Activated CD8-positive, alpha-beta memory T cell treated with anti-CD3 and anti-CD28 coated beads, Interleukin-2, amount 50 U/mL, for 1 hour (primary cell): ENCODE data around the gene PLSCR2.
"Not testable (repeated sequence)": the region's sequence is repeated elsewhere in the genome, so short reads cannot be mapped to it uniquely, and the experiment has no call there.

Experiments
- DNase-seq: peaks from one replicate; pipeline ENCODE4 v3.0.0-alpha.2; 2020; ENCODE audit errors: extremely low read depth

The PLSCR2 gene, protein sequence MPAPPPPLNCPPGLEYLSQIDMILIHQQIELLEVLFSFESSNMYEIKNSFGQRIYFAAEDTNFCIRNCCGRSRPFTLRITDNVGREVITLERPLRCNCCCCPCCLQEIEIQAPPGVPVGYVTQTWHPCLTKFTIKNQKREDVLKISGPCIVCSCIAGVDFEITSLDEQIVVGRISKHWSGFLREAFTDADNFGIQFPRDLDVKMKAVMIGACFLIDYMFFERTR

DNA sequence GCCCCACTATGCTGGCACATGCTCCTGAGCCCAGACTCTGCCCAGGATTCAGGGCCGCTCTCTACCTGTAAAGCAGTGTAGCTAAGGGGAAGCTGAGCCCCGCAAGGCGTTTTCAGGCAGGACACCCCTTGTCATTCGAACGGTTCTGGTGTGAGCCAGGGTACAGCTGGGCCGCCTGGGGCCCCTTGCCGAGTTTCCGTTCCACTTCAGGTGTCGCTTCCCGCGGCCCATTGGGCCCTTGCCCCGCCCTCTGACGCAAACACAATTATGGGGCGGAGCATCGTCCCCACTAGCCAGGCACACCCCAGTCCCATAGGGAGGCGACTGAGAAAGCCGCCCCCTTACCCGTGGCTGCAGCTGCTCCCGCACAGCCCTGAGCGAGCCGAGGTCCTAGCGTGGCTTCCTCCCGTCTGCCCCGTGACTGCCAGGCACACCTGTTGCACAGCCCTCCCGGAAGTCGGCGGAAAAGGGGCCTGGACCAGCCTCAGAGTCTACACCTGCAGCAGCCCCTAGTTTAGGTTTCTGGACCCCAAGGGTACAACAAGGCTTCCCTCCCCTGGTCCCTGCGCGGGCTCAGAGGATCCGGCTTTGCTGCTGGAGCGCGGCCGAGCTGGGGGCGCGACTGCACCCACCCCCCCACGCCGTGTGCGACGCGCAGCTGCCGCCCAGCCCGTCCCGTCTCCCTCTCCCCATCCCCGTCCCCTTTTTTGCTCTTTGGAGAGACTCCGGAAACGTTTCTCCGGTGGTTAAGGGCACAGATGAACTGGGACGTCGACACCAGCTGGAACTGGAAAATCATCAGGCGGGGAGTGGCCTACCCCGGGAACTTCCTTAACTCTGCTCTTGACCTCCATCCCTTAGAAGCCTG is at the start of gene PLSCR2:
PLSCR2 (minus strand) TSS at position 412 of the 868 bp plus-strand sequence. CDS start 9,657 bp downstream, outside the sequence.
- peak; percentile 38 for DNase-seq

DNA sequence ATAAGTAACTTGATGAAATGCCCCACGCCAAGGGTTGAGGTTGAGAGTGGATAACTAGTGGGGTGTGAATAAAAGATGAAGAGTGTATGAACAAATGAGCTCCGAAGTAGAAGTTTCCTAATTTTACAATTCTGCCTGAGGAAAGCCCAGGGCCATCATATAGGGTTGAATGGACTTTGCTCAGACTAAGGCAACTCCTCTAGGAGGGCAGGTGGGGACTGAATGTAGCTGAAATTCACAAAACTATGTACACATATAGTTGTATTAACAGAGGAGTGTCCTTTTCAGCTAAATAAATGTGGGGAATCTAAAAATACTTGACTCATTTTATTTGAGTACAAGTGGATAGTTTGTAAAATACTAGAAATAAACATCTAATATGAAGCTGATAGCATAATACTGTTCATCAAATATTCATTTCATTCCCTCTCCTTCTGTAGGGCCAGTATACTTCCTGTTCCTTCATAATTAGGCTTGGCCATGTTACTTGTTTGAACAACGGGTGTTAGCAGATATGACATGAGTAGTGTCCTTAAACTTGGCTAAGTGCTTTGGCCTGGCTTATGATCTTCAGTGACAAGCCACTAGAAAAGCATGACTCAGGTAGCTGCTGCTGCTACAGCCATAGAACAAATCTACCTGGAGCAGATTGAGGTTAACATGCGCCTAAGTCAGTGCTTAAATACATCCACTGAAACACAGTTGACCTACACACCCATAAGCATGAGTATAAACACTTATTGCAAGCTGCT is 48.5 kb upstream of the PLSCR2 start:
- no peak for DNase-seq

DNA sequence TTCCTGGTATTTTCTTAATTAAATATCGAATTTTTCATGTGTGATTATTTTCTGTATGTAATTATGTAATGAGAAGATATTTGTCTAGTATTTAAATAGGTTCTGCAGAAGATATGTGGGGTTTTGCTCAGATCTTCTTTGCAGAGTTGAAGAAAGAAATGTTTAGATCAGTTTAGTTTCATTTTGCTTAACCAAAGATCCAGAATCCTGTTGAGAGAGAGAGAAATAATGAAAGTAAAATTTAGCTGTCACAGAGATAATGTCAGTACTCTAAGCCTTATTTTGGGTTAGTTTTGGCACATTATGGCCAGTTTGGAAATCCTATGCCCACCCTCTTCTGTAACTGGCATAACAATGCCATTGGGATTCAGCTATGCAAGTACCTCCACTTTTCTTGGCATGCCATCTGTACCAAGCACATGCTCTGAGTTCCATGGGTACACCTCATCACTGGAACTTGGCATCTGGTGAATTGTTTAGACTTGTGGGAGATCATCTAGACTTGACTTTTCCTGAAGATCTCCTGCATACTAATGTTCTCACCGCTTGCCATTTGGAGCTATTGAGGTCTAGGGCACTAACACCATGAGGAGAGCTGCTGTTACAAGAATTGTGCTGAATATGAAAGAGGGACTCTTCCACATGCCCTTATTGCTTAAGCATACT is 44.2 kb upstream of the PLSCR2 start:
- no peak for DNase-seq

DNA sequence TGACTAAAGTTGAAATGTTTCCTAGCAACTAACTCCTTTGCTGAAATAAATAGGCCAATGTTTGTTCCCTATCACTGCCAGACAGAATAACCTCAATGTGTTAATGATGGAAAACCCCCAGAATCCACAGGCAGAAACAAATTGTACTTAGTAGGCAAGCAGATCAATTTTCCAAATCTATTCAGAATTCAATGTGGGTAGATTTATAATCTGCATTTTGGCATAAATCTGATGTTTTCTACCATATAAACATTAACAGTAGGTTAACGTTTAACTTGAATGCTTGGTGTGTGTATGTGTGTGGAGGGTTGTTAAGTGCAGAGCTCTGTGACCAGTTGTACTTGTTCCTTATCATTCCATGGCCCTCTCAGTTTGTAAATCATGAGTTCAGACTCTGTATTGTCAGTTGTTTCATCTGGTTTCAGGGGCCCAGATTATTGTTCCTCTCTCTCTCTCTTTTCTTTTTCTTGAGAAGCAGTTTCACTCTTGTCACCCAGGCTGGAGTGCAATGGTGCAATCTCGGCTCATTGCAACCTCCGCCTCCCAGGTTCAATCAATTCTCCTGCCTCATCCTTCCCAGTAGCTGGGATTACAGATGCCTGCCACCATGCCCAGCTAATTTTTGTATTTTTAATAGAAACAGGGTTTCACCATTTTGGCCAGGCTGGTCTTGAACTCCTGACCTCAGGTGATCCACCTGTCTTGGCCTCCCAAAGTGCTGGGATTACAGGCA is 42.2 kb upstream of the PLSCR2 start:
- no peak for DNase-seq

DNA sequence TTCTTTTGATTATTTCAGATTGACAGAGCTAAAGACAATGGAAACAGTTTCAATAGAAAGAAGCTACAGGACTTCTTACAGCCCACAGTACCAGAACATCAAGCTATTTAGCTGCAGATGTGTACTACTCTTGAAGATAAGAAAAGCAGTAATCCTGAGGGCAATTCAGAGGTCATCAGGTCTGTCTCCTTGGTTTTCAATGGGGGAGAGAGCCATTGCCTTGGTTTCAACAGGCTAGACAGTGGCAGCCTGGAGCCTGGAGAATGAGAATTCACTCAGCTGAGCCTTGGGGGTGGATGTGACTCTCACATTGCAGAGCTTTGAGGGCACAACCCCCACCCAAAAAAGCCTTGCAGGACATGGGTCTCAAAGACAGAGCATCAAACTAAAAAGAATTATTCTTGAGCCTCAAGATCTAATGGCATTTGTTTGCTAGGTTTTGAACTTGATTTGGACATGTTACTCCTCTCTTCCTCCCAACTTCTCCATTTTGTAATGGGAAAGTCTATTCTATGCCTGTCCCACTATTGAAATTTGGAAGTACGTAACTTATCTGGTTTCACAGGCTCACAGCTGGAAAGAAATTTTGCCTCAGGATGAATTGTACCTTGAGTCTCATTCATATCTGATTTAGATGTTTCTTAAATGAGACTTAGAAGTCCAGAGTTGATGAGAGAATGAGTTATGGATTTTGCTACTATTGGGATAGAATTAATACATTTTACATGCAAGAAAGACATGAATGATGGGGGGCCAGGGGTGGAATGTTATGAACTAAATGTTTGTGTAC is 38.2 kb upstream of the PLSCR2 start:
- DNase-seq, result no peak

DNA sequence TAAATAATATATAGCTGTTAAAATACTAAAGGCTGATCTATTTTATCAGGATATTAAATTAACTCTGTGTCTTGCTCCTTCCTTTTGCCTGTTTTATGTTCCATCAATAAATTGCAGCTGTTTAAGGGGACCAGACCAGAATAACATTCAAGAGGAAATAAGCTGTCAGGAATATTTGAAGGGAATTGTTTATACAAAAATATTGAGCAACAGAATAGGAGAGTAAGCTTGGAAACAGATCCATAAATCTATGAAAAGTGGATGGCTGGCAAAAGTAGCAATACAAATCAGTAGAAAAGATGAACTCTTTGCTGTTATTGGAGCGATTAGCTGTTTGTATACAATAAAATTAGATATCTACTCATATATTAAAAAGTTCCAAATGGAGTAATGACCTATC is 36.2 kb upstream of the PLSCR2 start:
- no peak for DNase-seq

DNA sequence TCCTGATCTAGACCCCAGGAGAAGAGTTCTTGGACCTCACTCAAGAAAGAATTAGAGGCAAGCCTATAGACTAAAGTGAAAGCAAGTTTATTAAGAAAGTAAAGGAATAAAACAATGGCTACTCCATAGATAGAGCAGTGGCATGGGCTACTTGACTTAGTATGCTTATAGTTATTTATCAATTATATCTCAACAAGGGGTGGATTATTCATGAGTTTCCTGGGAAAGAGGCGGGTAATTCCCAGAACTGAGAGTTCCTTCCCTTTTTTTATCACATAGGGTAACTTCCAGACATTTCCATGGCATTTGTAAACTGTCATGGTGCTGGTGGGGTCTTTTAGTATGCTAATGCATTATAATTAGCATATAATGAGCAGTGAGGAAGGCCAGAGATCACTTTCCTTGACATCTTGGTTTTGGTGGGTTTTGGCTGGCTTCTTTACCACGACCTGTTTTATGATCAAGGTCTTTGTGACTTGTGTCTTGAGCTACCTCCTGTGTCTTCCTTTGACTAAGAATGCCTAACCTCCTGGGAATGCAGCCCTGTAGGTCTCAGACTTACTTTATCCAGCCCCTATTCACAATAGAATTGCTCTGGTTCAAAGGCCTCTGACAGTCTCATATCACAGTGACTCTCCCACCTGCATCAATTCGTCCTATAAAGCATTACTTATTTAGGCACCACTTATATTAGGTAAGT is 35.3 kb upstream of the PLSCR2 start:
- no peak for DNase-seq

DNA sequence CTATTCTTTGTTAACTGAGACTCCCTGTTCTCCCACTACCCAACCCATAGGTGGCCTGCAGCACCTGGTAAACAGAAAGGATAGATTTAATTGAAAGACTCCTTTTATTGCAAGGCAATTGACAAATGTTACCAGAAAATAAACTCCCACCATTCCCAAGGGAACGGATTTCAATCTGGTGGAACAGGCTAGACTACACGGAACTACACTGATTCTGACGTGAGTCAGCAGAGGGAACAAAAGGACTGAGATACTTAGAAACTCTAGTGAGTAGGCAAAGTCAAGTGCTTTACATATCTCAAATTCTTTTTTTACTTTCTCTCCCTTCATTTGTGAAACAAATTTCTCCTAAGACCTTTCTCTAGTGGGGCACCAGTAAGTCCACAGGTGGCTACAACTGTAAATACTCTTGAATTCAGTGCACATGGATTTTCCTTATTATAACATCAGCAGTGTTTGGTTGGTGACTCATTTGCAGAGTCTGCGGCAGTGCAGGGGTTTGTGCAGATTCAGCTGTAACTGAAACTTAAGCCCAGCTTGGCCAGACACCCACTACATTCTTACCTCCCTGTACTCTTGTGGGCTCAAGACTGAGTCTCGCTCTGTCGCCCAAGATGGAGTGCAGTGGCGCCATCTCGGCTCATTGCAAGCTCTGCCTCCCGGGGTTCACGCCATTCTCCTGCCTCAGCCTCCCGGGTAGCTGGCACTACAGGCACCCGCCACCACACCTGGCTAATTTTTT is 34.3 kb upstream of the PLSCR2 start:
- DNase-seq, result no peak

DNA sequence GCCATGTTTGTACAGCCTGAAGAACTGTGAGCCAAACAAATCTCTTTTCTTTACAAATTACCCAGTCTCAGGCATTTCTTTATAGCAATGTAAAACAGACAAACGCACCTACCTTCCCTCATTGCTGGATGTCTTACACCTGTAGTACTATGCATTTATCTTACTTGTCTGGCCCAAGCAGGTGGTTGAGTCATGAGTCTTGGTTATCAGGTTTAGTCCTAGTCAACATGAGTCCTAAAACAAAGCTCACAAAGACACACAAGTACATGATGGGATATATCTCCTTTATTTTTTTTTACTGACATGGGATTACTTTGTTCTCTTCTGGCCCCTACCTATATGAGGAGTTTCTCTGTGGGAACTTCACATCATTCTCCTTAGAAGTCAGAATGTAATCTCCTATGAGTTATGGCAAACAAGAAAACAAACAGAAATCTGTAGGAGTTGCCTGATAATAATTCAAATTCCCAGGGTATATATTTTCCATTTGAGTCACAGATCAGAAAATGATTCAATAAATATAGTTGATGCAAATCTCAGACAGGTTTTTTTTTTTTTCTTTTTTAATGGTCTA is 33.6 kb upstream of the PLSCR2 start:
- no peak for DNase-seq

DNA sequence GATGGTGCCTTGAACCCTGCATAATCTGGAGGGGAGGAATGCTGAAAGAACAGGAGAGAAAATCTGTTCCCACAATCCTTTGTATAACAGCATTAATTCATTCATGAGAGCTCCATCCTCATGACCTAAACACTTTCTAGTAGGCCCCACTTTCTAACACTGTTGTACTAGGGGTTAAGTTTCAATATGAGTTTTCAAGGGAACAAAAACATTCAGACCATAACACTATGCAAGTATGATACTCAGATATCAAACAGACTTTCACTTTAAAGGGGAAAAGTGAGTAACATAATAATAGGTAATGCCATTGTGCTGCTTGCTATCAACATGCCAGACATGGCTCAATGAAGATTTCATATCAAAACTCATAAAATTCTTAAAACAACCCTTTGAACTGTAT is 32.4 kb upstream of the PLSCR2 start:
- no peak for DNase-seq

DNA sequence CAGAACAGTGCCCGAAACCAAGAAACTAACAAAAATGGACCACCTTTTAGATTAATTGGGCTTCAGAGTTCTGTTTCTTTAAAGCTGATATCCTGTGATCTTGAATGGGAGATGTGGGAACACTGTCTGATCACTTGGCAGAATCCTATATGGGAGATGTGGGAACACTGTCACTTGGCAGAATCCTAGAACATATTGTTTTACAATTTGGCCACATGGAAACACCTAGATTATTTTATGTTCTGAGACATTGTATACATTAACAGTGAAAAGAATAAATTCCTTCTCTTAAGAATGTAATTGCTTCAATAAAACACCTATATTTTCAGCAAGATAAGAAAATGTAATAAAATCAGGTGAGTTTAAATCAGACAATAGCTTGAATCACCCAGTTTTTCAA is 30.3 kb upstream of the PLSCR2 start:
- no peak for DNase-seq

DNA sequence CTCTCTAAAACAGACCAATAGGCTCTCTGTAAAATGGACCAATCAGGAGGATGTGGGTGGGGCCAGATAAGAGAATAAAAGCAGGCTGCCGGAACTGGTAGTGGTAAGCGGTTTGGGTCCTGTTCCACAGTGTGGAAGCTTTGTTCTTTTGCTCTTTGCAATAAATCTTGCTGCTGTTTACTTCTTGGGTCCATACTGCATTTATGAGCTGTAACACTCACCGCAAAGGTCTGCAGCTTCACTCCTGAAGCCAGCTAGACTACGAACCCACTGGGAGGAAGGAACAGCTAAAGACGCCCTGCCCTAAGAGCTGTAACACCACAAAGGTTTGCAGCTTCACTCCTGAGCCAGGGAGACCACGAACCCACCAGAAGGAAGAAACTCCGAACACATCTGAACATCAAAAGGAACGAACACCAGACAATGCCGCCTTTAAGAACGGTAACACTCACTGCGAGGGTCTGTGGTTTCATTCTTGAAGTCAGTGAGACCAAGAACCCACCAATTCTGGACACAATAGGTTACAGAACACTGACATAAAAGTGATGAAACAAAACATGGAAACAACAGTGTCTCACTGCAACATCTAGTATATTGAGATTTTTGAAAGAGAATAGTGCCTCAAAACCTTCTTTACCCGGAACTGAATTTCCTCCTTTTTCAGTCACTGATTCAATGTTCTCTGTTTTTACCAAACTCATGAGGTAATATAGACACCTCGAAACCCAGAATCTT is 28.8 kb upstream of the PLSCR2 start:
- DNase-seq, result no peak

DNA sequence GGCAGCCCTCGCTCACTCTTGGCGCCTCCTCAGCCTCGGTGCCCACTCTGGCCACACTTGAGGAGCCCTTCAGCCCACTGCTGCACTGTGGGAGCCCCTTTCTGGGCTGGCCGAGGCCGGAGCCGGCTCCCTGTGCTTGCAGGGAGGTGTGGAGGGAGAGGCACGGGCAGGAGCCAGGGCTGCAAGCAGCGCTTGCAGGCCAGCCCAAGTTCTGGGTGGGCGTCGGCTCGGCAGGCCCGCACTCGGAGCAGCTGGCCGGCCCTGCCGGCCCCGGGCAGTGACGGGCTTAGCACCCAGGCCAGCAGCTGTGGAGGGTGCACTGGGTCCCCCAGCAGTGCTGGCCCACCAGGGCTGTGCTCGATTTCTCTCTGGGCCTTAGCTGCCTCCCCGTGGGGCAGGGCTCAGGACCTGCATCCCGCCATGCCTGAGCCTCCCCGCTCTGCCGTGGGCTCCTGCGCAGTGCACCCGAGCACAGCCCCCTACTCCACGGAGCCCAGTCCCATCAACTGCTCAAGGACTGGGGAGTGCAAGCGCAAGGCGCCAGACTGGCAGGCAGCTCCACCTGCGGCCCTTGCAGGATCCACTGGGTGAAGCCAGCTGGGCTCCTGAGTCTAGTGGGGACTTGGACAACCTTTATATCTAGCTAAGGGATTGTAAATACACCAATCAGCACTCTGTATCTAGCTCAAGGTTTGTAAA is 27.9 kb upstream of the PLSCR2 start:
- not testable (repeated sequence) for DNase-seq

DNA sequence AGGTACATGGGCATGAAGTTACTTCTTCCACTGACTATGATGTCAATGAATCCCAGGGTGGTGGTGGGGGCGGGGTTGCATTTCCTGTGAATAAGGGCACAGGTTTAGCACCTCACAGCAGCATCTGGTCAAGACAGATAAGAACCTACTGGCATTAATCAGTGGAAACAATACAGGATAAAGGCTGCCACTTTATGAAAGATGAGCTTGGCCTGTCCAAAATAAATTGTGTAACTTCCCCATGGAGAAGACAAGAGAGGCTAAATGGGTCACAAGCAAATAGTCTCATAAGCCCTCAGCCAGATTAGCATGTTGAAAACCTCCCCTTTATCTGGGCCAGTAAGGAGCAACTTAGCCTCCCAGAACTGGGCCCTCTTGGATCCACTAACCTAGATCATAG is 27.4 kb upstream of the PLSCR2 start:
- DNase-seq, result no peak

DNA sequence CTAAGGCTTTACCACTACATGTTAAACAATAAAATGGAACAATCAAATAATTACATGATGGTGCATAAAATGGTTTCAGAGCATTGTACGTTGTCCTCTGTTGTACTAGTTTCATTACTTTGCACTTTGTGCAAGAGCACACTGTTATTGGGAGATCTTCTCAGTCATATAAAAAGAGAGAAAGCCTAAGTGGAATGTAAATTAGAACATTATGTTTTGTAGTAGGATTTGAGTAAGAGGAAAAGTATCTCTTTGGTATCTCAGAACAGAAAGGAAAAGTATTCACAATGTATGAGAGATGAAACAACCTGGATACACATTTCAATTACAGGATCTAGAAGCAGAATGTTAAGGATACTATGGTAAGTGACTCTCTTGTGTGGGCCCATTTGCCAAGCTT is 26.9 kb upstream of the PLSCR2 start:
- no peak for DNase-seq

DNA sequence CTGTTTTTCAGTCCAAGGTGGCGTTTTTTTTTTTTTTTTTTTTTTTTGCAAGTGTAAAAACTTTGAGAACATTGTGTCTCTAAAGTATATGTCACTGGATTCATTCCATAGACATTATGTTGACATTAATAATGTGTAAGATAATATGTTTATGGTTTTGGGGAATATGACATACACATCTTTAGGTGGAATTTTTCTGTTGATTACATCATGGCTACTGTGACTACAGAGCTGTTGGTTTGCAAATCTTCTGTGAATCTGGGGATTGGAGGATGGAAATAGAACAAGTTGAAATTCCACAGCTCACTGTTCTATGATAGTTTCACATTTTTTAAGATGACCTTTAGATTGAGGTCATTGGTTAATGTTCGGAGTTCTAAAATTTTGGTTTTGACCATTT is 24.4 kb upstream of the PLSCR2 start:
- no peak for DNase-seq

DNA sequence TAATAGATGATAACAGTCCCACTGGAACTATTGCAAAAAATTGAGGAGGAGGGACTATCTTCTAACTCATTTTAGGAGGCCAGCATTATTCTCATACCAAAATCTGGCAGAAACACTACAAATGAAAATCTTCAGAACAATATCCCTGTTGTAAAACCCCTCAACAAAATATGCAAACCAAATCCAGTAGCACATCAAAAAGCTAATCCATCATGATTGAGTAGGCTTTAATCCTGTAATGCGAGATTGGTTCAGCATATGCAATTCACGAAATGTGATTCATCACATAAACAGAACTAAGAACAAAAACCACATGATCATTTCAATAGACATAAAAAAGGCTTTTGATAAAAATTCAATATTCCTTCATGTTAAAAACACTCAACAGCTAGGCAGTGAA is 23.9 kb upstream of the PLSCR2 start:
- no peak for DNase-seq

DNA sequence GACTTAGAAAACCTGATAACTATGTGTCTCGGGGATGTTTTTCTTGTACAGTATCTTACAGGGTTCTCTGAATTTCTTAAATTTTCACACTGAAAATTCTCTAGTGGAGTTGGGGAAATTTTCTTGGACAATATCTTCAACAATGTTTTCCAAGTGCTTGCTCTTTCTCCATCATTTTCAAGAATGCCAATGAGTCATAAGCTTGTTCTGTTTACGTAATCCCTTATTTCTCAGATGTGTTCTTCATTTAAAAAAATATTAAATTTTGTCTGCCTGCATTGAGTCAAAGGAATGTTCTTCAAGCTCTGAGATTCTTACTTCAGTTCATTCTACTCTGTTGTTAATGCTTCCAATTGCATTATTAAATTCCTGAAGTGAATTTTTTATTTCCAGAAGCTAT is 21.9 kb upstream of the PLSCR2 start:
- DNase-seq, result no peak
